ENCODE measurements around the gene LCE3A.

DNA sequence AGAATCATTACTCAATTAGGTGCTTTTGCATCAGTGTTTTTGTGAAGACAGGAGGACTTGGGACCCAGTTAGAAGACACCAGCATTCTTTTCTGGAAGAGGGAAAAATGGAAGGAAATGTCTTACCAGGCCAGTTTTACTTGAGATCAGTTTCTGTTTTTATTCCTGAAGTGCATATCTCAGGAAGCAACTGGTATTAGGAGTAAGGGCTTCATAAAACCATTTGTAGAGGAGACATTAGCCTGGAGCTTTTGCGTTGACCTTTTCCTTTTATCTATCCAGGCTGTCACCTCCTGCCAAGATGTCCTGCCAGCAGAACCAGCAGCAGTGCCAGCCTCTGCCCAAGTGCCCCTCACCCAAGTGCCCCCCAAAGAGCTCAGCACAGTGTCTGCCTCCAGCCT lies 9.4 kb downstream of the LCE3A start, which contains the start of gene LCE3B:
- TF ChIP-seq, protein P1, sequence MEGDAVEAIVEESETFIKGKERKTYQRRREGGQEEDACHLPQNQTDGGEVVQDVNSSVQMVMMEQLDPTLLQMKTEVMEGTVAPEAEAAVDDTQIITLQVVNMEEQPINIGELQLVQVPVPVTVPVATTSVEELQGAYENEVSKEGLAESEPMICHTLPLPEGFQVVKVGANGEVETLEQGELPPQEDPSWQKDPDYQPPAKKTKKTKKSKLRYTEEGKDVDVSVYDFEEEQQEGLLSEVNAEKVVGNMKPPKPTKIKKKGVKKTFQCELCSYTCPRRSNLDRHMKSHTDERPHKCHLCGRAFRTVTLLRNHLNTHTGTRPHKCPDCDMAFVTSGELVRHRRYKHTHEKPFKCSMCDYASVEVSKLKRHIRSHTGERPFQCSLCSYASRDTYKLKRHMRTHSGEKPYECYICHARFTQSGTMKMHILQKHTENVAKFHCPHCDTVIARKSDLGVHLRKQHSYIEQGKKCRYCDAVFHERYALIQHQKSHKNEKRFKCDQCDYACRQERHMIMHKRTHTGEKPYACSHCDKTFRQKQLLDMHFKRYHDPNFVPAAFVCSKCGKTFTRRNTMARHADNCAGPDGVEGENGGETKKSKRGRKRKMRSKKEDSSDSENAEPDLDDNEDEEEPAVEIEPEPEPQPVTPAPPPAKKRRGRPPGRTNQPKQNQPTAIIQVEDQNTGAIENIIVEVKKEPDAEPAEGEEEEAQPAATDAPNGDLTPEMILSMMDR (IDR thresholded peaks at IDR 0.05): no peak
- TF ChIP-seq POLR2A (IDR thresholded peaks at IDR 0.05): no peak
